Measurements from ENCODE around the gene SLC17A1. TPM values are rescaled to one million over a fixed set of nuclear protein-coding genes. Genes with fewer than 3 reads are reported as not detected.
"Not testable (repeated sequence)": the region's sequence is repeated elsewhere in the genome, so short reads cannot be mapped to it uniquely, and the experiment has no call there.

Gene SLC17A1
- total and polyA plus RNA-seq, 2 donors from 2014 or later: 26.3 to 109 TPM

- Histone ChIP-seq H3K4me3 (ENCODE audit: low read length in 3 of 3) (no peak overlapping the region), H3K9ac (ENCODE audit: low read length in 3 of 3) (no peak overlapping the region), H3K4me1 (ENCODE audit: control insufficient read depth in 2 of 3, insufficient read depth in 2 of 3, low read depth in 1 of 3, low read length in 3 of 3) (no peaks in the 10 kb centered on the region), H3K9me3 (ENCODE audit: control insufficient read depth in 2 of 3, insufficient read depth in 1 of 3, low read length in 3 of 3) (no peaks in the 10 kb centered on the region), H3K27me3 (ENCODE audit: control insufficient read depth, insufficient read depth, low read length) (no peaks in the 10 kb centered on the region), H3K27ac (ENCODE audit: low read depth in 2 of 2, low read length in 2 of 2) (no peak overlapping the region), H3K36me3 (ENCODE audit: control insufficient read depth in 2 of 3, insufficient read depth in 3 of 3, low read length in 3 of 3) (no peaks in the 10 kb centered on the region)
- FAIRE-seq (no peak), DNase-seq (no peak)
- no peak for TF ChIP-seq CTCF (IDR thresholded peaks at IDR 0.05; ENCODE audit: borderline replicate concordance, extremely low read depth, insufficient read depth)
- intact Hi-C loops (cut with DNase I): no loop called here
Measured at GRCh38 chr6:25749837-25750236, 82.0 kb downstream of the SLC17A1 start.

- DNase-seq; H3K27me3 ChIP-seq (ENCODE audit: control insufficient read depth, insufficient read depth, low read length); H3K36me3 ChIP-seq (ENCODE audit: control insufficient read depth in 2 of 3, insufficient read depth in 3 of 3, low read length in 3 of 3); H3K9ac ChIP-seq (ENCODE audit: low read length in 3 of 3); H3K4me3 ChIP-seq (ENCODE audit: low read length in 3 of 3); H3K9me3 ChIP-seq (ENCODE audit: control insufficient read depth in 2 of 3, insufficient read depth in 1 of 3, low read length in 3 of 3); H3K27ac ChIP-seq (ENCODE audit: low read depth in 2 of 2, low read length in 2 of 2); intact Hi-C loops (cut with DNase I); FAIRE-seq; H3K4me1 ChIP-seq (ENCODE audit: control insufficient read depth in 2 of 3, insufficient read depth in 2 of 3, low read depth in 1 of 3, low read length in 3 of 3): not testable (repeated sequence)
Measured at GRCh38 chr6:25748601-25749517, 83.0 kb downstream of the SLC17A1 start.

- intact Hi-C loops (cut with DNase I): no loop called here
- Histone ChIP-seq H3K9me3 (ENCODE audit: control insufficient read depth in 2 of 3, insufficient read depth in 1 of 3, low read length in 3 of 3) (no peaks in the 10 kb centered on the region), H3K4me1 (ENCODE audit: control insufficient read depth in 2 of 3, insufficient read depth in 2 of 3, low read depth in 1 of 3, low read length in 3 of 3) (no peaks in the 10 kb centered on the region), H3K27ac (ENCODE audit: low read depth in 2 of 2, low read length in 2 of 2) (no peak overlapping the region), H3K36me3 (ENCODE audit: control insufficient read depth in 2 of 3, insufficient read depth in 3 of 3, low read length in 3 of 3) (no peaks in the 10 kb centered on the region), H3K9ac (ENCODE audit: low read length in 3 of 3) (no peak overlapping the region), H3K4me3 (ENCODE audit: low read length in 3 of 3) (no peak overlapping the region), H3K27me3 (ENCODE audit: control insufficient read depth, insufficient read depth, low read length) (no peaks in the 10 kb centered on the region)
- FAIRE-seq (no peak), DNase-seq (no peak)
- no peak for TF ChIP-seq CTCF (IDR thresholded peaks at IDR 0.05; ENCODE audit: borderline replicate concordance, extremely low read depth, insufficient read depth)
Measured at GRCh38 chr6:25748049-25748448, 83.8 kb downstream of the SLC17A1 start.

GRCh38 chr6:25747477-25747876 is 84.4 kb downstream of the SLC17A1 start:
- no peak for DNase-seq
- Histone ChIP-seq H3K27ac (ENCODE audit: low read depth in 2 of 2, low read length in 2 of 2) (no peak overlapping the region), H3K4me3 (ENCODE audit: low read length in 3 of 3) (no peak overlapping the region), H3K9ac (ENCODE audit: low read length in 3 of 3) (no peak overlapping the region), H3K4me1 (ENCODE audit: control insufficient read depth in 2 of 3, insufficient read depth in 2 of 3, low read depth in 1 of 3, low read length in 3 of 3) (no peaks in the 10 kb centered on the region), H3K27me3 (ENCODE audit: control insufficient read depth, insufficient read depth, low read length) (no peaks in the 10 kb centered on the region), H3K36me3 (ENCODE audit: control insufficient read depth in 2 of 3, insufficient read depth in 3 of 3, low read length in 3 of 3) (no peaks in the 10 kb centered on the region), H3K9me3 (ENCODE audit: control insufficient read depth in 2 of 3, insufficient read depth in 1 of 3, low read length in 3 of 3) (no peaks in the 10 kb centered on the region)
- no peak for TF ChIP-seq CTCF (IDR thresholded peaks at IDR 0.05; ENCODE audit: borderline replicate concordance, extremely low read depth, insufficient read depth)
- no peak for FAIRE-seq
- intact Hi-C loops (cut with DNase I): no loop called here
